HFFc6 (cell line): Measurements from ENCODE around the gene LRRC51. TPM values are rescaled to one million over a fixed set of nuclear protein-coding genes. Genes with fewer than 3 reads are reported as not detected.

Source experiments
- DNase-seq: peaks from one replicate; pipeline ENCODE4 v3.0.0-alpha.2; 2018
- H3K27ac Mint-ChIP-seq: 2 replicates; pipeline ENCODE4 v1.8.0; 2020; ENCODE audit warnings: mild to moderate bottlenecking, mixed read lengths
- H3K27me3 Mint-ChIP-seq: 2 replicates; pipeline ENCODE4 v1.8.0; 2021; ENCODE audit warnings: mild to moderate bottlenecking, moderate library complexity, mixed read lengths; ENCODE audit not compliant: insufficient read depth
- H3K36me3 Mint-ChIP-seq: 2 replicates; pipeline ENCODE4 v1.8.0; 2021; ENCODE audit warnings: low read depth, mixed read lengths
- H3K4me1 Mint-ChIP-seq: 2 replicates; pipeline ENCODE4 v1.8.0; 2020; ENCODE audit warnings: low read depth, mixed read lengths
- H3K4me3 Mint-ChIP-seq: 2 replicates; pipeline ENCODE4 v1.8.0; 2020; ENCODE audit warnings: mild to moderate bottlenecking, moderate library complexity, mixed read lengths
- H3K9me3 Mint-ChIP-seq: 2 replicates; pipeline ENCODE4 v1.8.0; 2020; ENCODE audit warnings: mild to moderate bottlenecking, mixed read lengths
- total RNA-seq, 6 experiments: library from RNA; stranded (reverse); fragmentation: NEBNext Ultra II Directional; extraction: Animal tissue kit (Norgen Biotek cat#: 25700); gene quantifications; 2 replicates in 1 of 6; 3 replicates in 5 of 6; pipeline ENCODE4 v1.2.3, GENCODE V29; 2021
- TF ChIP-seq, protein P1 (sequence below): fragments of 200-600 bp; sonication (generic); IDR thresholded peaks from 2 replicates; pipeline ENCODE4 v1.5.0; 2021; ENCODE audit warnings: antibody characterized with exemption, mild to moderate bottlenecking

Gene LRRC51
- total RNA-seq, 6 experiments from 2014 or later, result 7.4 to 12.4 (median 8.5) TPM

DNA sequence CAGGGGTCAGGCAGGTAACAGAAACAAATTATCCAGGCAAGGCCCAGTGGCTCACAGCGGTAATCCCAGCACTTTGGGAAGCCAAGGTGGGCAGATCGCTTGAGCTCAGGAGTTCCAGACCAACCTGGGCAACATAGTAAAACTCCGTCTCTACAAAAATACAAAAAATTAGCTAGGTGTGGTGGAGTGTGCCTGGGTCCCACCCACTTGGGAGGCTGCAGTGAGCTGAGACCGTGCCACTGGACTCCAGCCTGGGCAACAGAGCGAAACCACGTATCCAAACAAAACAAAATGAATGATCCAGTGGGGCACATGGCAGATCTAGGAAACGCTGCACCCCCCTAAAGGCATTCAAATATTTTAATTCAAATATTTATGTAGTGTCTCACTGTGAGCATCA is 10.2 kb upstream of the LRRC51 start:
- Mint-ChIP-seq H3K36me3 (peaks cover 21% of the 10 kb centered on the region; the same call in 1 of the 2 replicates), H3K27ac (peak overlapping the region; percentile 94), H3K9me3 (no peaks in the 10 kb centered on the region), H3K27me3 (peaks cover 3% of the 10 kb centered on the region; the same call in 1 of the 2 replicates), H3K4me3 (peak overlapping the region; percentile 80), H3K4me1 (peaks cover 86% of the 10 kb centered on the region)
- DNase-seq, result no peak
- TF ChIP-seq, protein P1, sequence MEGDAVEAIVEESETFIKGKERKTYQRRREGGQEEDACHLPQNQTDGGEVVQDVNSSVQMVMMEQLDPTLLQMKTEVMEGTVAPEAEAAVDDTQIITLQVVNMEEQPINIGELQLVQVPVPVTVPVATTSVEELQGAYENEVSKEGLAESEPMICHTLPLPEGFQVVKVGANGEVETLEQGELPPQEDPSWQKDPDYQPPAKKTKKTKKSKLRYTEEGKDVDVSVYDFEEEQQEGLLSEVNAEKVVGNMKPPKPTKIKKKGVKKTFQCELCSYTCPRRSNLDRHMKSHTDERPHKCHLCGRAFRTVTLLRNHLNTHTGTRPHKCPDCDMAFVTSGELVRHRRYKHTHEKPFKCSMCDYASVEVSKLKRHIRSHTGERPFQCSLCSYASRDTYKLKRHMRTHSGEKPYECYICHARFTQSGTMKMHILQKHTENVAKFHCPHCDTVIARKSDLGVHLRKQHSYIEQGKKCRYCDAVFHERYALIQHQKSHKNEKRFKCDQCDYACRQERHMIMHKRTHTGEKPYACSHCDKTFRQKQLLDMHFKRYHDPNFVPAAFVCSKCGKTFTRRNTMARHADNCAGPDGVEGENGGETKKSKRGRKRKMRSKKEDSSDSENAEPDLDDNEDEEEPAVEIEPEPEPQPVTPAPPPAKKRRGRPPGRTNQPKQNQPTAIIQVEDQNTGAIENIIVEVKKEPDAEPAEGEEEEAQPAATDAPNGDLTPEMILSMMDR, result no peak

DNA sequence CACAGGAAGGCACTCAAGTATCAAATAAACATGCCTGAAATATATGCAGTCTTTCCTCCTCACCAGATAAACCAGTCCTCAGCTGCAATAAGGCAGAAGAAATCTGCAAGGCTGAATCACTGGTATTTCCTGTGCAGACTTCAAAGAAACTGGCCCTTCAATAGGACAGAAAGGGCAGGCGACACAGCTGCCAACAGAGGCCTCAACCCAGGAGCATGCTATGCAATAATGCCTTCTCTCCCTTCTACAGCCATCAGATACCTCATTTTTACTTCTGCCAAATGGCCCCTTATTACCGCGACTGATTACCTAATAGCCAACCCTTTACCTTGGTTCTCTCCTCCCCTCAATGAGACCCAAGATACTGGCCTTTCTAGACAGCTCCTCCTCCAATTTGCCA is 8.3 kb upstream of the LRRC51 start:
- H3K27ac Mint-ChIP-seq, result peak overlapping the region; percentile 94
- H3K9me3 Mint-ChIP-seq, result no peaks in the 10 kb centered on the region
- peaks cover 29% of the 10 kb centered on the region; the same call in 1 of the 2 replicates for H3K36me3 Mint-ChIP-seq
- H3K4me1 Mint-ChIP-seq, result peaks cover 84% of the 10 kb centered on the region
- peaks cover 1% of the 10 kb centered on the region for H3K27me3 Mint-ChIP-seq
- peak overlapping the region; percentile 52 for H3K4me3 Mint-ChIP-seq
- peak; percentile 82 for DNase-seq
- TF ChIP-seq, protein P1, result no peak

DNA sequence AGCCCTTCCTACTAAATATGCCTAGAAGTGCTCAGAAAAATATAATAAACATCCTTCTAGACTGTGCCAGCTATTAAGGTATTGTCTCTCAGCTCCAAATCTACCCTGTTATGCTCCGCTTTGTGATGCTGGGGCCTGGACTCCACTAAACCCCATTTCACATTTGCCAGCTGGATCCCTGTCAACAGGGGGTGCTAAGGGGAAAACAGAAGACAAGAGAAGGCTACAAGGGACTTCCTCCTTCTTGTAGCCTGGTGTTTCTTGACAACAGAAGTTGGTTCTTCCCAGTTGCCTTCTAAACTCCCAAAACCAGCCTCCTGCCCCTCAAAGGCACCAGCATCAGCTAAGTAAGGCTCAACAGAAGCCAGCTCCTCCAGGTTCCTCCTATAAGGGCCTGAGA is 5.5 kb upstream of the LRRC51 start:
- Mint-ChIP-seq H3K9me3 (no peaks in the 10 kb centered on the region), H3K27ac (peak overlapping the region; percentile 61), H3K27me3 (peaks cover 2% of the 10 kb centered on the region; the same call in 1 of the 2 replicates), H3K4me1 (peaks cover 73% of the 10 kb centered on the region), H3K36me3 (peaks cover 24% of the 10 kb centered on the region; the same call in 1 of the 2 replicates), H3K4me3 (no peak overlapping the region)
- TF ChIP-seq, protein P1, result peak; percentile 32
- no peak for DNase-seq

DNA sequence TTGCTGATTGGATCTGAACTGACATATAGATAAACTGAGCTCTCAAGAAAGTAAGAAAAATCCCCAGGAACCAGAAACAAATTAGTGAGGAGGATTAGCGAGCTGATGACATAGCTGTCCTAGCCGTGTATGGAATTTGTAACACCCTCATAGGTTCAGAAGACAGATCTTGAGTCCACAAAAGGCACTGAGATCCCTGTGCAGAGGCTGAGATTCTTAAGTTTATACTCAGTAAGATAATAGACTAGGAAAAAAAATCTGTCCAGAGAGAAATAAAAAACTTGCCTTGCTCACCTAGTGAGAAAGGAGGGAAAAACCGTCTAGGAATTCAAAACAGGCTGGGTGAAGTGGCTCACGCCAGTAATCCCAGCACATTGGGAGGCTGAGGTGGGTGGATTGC is 4.9 kb upstream of the LRRC51 start:
- Mint-ChIP-seq H3K4me3 (no peak overlapping the region), H3K27ac (peak overlapping the region; percentile 61), H3K27me3 (peaks cover 2% of the 10 kb centered on the region), H3K4me1 (peaks cover 69% of the 10 kb centered on the region), H3K9me3 (no peaks in the 10 kb centered on the region), H3K36me3 (peaks cover 24% of the 10 kb centered on the region; the same call in 1 of the 2 replicates)
- TF ChIP-seq, protein P1, result no peak
- DNase-seq, result no peak

DNA sequence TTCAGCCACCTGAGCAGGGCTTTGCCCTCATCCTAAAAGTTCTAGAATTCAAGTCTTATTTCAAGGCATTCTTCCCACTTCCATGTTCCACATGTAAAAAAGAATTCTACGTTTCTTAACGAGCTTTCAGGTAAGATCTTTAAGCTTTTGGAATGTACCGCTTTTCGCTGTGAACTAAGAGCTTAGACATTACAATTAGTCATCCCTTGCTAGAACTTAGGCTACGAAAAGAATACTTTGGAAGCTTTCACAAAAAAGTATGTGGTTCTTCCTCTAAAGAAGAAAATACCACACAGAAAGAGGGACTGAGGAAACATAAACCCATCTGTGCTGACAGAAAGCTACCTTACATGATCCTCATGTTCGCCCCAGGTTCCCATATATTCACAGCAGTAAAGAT is 2.2 kb upstream of the LRRC51 start:
- peak overlapping the region; percentile 97 for H3K27ac Mint-ChIP-seq
- H3K27me3 Mint-ChIP-seq, result peaks cover 2% of the 10 kb centered on the region
- DNase-seq, result no peak
- peak overlapping the region; percentile 89 for H3K4me3 Mint-ChIP-seq
- peaks cover 20% of the 10 kb centered on the region; the same call in 1 of the 2 replicates for H3K36me3 Mint-ChIP-seq
- no peaks in the 10 kb centered on the region for H3K9me3 Mint-ChIP-seq
- H3K4me1 Mint-ChIP-seq, result peaks cover 56% of the 10 kb centered on the region
- TF ChIP-seq, protein P1, result no peak
